ENCODE results near the gene ARL10.

GRCh38 chr5:176418251-176418650 lies 53.0 kb downstream of the ARL10 start:
- no peak for TF ChIP-seq CTCF (IDR thresholded peaks at IDR 0.05; ENCODE audit: low read length)
- TF ChIP-seq EZH2 (optimal IDR thresholded peaks at IDR 0.05; ENCODE audit: low read depth, low read length) = no peak
- TF ChIP-seq EZH2phosphoT487 (IDR thresholded peaks at IDR 0.05; ENCODE audit: low read length) = no peak

Measured in MM.1S (cell line).